GM18505 (cell line): ENCODE results near the gene CSNK1E.
A peak's percentile ranks its signal among the peaks of the same experiment; 100 is the strongest.
"Not testable (repeated sequence)": the region's sequence is repeated elsewhere in the genome, so short reads cannot be mapped to it uniquely, and the experiment has no call there.

ENCODE experiments used
- ATAC-seq: cut with Tn5 transposase; IDR thresholded peaks from one replicate; pipeline ENCODE4 v1.9.1; 2021; ENCODE audit not compliant: unreplicated experiment
- POLR2A ChIP-seq: IDR thresholded peaks from 4 replicates; pipeline ENCODE4 v1.6.1; 2011; ENCODE audit warnings: borderline replicate concordance; ENCODE audit not compliant: insufficient read depth, insufficient read length; ENCODE audit errors: extremely low read depth

The CSNK1E gene

DNA sequence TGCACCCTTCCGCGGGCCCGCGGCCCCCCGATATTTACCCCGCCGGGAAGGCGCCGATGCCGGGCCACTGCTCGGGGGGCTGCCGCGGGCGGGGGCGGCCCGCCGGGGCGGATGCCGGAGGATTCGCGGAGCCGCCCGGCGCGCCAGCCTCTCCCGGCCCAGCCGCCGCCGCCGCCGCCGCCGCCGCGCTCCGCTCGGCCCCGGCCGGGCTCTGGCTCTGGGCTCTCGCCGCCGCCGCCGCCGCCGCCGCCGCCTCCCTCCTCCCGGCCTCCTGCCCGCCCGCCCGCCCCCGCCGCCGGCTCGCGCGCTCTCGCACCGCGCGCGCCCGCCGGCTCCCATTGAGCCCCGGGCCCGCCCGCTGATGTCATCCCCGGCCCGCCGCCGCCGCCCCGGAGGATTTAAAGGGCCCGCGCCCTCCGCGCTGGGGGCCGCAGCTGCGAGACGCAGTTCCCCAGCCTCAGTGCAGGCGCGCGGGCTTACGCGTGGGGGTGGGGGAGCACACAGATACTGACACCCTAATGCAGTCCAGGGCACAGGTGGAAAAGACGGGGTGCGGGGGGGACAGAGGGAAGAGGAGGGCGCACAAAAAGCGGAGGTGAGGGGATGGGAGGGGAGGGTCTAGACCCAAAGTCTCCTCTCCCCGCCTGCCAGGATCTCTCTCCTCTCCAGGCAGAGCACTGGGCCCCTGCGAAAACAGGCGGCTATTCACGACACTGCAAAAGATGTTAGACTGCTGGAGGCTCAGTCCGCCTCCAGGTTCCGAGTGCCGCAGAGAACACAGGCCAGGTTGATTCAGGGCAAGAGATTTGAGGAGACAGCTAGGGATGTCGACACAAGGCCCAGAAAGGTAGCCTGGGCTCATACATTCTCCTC lies at the start of gene CSNK1E:
Gene CSNK1E, minus strand, starts transcription at position 312 of the 873 bp plus-strand sequence. CDS start 3,276 bp downstream, outside the sequence.
- no peak for TF ChIP-seq POLR2A
- peak; percentile 38 for ATAC-seq

DNA sequence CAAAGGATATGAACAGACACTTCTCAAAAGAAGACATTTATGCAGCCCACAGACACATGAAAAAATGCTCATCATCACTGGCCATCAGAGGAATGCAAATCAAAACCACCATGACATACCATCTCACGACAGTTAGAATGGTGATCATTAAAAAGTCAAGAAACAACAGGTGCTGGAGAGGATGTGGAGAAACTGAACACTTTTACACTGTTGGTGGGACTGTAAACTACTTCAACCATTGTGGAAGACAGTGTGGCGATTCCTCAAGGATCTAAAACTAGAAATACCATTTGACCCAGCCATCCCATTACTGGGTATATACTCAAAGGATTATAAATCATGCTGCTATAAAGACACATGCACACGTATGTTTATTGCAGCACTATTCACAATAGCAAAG lies 48.6 kb upstream of the CSNK1E start:
- not testable (repeated sequence) for ATAC-seq

DNA sequence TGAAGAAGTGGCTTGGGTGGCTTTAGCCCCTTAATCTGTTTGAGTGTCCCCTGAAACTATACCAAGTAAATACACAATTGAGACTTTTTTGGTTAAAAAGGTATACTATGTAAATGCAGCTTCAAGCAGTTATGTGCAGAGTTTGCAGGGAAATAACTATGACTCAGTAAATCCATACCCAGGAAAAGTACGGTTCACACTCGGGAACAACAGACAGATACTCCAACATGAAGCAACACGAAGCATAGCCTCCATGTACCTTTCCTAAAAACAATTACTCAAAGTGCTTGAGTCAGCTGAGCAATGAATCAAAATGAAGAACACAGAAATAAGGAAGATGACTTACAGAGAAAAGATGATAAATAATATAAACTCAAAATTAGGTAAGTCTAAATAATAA lies 47.9 kb upstream of the CSNK1E start:
- ATAC-seq, result not testable (repeated sequence)

DNA sequence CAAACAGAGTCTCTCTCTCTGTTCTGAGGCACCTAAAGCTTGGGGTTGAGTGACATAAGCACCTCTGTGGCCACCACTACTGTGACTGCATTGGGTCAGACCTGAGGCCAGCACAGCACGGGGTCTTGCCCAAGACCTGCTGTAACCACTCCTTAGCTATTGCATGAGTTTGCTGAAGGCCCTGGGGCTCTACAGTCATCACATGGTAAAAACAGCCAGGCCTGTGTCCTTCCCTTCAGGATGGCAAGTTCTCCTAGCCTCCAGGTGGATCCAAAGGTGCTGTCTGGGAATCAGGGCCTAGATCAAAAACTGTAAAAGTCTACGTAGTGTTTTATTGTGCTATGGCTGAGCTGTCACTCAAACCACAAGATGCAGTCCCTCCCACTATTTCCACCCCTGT lies 43.3 kb upstream of the CSNK1E start:
- ATAC-seq, result not testable (repeated sequence)

DNA sequence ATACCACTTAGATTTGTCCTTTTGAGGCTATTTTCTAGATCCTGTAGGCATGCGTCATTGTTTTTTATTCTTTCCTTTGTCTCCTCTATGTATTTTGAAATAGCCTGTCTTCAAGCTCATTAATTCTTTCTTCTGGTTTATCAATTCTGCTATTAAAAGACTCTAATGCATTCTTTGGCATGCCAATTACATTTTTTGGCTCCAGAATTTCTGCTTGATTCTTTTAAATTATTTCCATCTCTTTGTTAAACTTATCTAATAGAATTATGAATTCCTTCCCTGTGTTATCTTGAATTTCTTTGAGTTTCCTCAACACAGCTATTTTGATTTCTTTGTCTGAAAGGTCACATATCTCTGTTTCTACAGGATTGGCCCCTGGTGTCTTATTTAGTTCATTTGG lies 42.6 kb upstream of the CSNK1E start:
- ATAC-seq, result not testable (repeated sequence)

DNA sequence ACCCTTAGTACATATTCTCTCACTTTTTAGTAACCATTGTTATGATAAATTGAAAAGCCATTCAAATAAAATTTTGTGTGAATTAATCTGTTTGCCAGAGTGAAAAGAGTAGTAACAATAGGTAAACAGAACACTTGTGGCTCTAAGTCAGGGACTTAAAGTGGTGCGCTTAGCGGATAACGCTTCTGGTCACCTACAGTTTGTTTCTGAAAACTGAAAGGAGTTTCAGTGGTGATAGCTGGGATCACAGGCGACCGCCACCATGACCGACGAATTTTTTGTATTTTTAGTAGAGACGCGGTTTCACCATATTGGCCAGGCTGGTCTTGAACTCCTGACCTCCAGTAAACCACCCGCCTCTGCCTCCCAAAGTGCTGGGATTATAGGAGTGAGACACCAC lies 40.7 kb upstream of the CSNK1E start:
- ATAC-seq, result not testable (repeated sequence)

DNA sequence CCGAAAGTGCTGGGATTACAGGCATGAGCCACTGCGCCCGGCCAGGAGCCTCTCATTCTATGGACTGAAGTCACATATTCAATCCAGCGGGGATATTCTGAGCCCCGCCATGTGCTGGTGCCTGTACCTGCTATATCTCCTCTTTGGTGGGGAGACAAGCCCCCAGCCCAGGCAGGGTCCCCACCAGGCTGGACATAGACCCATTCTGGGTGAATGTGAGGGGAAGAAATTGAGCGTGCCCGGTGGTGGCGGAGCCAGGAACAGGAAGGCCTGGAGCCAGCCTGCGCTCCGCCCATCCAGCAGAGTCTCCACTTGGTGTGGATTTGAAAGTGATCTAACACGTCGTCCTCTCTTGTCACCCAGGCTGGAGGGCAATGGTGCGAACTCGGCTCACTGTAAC lies 38.0 kb upstream of the CSNK1E start:
- no peak for TF ChIP-seq POLR2A
- no peak for ATAC-seq

DNA sequence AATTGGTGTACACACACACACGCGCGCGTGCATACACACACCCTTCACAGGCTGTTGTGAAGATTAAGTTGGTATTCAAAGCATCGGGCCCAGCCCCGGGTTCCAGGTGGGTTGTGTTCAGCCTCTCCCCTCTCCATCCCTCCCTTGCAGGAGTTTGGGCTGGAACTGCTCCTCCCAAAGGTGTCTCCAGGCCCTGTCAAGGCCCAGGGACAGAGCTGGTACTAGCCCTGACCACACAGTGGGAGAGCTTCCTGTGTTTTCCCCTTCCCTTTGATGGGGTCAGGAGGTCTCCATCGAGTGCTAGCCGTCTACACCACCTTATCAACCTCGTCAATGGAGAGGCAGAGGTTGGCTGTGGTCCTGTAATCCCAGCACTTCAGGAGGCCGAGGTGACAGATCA lies 36.5 kb upstream of the CSNK1E start:
- ATAC-seq, result no peak
- TF ChIP-seq POLR2A, result peak; percentile 9

DNA sequence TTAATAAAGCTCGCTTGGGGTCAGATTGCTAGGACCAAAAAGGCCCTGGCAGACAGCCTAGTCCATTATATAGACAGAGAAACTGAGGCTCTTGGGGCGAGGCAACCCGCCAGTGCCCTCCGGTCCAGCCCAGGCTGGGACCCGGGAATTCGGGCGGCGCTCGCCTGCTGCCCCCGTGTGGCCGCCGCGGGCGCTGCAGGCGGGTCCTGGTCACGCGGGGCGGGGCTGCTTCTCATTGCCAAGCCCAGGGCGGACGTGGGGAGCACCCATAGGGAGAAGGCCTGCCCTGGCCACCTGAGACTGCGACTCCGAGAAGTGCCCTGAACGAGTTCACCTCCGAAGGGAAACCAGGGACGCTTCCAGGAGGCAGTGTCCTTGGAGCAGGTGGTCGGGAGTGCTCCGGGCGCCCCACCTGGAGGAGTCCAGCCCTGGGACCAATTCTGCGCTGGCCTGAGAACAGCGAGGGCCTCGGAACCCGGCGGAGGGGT lies 36.0 kb upstream of the CSNK1E start:
- TF ChIP-seq POLR2A, result no peak
- ATAC-seq, result no peak

DNA sequence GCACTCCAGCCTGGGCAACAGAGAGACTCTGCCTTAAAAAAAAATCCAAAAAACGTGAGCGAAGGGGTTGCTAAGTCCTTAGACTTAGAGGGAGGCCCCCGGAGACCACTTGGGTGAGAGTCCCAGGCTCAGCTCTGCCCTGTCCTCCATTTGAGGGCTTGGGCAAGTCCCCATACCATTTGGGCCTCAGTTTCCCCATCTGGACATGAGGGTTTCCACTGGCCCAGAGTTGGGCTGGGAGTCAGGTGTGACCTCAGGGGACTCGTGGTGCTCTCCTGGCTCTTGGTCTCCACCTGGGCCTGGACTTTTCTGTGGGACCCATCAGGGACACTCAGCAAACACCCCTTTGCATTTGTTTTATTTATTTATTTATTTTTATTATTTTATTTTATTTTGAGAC lies 35.2 kb upstream of the CSNK1E start:
- no peak for TF ChIP-seq POLR2A
- no peak for ATAC-seq

DNA sequence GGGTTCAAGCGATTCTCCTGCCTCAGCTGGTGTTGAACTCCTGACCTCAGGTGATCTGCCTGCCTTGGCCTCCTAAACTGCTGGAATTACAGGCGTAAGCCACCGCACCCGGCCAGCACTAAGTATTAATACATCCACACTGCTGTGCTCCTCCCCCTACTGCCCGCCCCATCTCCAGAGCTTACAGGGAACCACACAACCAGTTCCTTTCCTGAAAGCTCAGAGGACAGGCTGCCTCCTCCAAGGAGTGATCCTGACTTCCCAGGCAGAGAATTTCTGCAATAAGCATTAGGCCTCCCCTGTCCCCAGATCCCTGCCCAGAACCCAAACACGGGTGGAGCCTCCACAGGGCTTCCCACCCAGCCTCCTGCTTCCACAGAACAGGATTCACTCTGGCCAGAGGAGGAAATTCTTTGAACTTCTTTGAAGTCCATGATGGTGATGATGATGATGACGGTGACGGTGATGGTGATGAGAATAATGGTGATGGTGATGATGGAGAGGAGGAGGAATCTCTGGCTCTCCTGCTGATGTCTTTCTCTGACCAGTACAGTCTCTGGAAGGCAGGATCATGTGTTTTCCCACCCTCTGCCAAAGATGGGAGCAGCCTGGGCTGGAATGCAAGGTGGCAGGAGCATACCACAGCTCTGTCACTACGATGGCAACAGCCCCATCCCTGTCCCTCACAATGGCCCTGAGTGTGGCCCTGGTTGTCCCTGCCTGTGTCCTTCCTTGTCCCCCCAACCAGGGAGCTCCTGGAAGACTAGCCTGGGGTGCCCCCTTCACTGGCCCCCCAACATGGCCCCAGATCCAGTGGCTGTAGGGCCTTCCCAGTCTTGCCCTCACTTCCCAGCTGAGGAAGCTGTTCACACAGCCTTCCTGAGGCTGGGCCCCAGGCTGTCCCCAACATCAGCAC lies 33.5 kb upstream of the CSNK1E start:
- no peak for ATAC-seq
- no peak for TF ChIP-seq POLR2A

DNA sequence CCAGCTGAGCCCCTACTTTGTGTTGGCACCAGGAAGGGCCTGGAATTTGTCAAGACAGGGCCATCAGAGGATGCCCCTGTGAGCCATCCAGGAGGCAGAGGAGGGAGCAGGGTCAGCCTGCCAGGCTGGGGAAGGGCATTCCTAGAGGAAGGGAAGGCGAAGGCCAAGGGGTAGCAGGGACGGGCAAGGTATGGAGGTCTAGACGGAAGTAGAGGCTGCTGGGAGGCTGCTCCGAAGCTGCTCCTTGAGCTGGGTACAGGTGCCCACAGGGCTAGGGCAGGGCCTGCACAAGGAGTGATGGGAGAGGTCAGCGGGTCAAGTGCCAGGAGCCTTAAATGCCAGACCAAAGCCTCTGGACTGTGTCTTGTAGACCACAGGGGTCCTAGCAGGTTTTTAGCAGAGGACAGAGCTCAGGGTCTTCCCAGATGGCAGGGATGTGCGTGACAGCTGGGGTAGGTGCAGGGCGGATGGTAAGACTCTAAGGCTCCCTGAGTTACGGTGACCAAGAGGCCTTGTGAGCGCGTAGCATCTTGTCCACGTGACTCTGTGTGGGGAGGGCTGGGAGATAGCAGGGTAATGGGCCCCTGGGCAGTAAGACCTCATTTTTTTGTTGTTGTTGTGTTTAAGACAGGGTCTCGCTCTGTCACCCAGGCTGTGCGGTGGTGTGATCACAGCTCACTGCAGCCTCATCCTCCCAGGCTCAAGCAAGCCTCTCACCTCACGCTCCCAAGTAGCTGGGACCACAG lies 31.7 kb upstream of the CSNK1E start:
- ATAC-seq, result no peak
- no peak for TF ChIP-seq POLR2A

DNA sequence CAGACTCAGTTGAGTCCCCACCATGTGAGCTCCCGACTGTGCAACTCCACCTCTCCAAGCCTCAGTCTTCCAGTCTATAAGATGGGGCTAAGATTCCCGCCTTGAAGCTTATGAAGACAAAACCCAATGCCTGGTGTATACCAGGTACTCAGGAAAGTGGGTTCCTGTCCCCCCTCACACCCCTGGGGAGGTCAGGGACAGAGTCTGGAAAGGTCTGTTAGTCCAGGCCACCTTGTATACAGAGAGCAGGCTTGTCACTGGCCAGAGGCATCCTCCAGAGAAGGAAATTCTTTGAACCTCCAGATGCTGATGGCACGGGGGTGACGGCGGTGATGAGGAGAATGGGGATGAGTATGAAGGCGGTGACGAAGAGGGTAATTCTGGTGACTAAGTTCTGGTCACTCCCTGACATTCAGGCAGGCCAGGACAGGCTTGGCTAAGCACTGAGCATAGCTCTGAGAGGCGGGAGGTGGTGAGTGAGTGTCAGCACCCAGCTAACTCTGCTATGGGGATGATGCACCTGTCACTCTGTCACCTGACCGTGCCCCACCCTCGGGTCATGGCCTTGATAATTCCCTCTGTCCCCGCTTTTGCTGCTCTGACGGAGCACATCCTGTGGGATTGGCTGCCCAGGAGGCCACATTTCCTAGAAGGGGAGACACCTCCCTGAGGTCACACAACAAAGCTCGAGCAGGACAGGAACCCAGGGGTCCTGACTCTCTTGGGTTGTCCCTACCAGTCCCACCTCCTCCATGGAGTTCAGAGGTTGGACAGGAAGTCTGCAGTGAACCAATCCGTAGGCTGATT lies 30.9 kb upstream of the CSNK1E start:
- TF ChIP-seq POLR2A, result no peak

More for the DNA sequence above, 30.9 kb upstream of the CSNK1E start:
- no peak for ATAC-seq
